HEK293 (cell line): ENCODE results near the gene ELAVL1.

Source experiments
- BCL11A ChIP-seq: fragments of 450-650 bp; formaldehyde crosslinking; IDR thresholded peaks from 2 replicates; pipeline ENCODE4 v1.5.1; 2016; ENCODE audit warnings: low read depth, missing biosample characterization, missing genetic modification characterization
- CTCF ChIP-seq: fragments of 450-650 bp; formaldehyde crosslinking; IDR thresholded peaks from 2 replicates; pipeline ENCODE4 v1.5.1; 2016; ENCODE audit warnings: missing biosample characterization, missing genetic modification characterization
- GLI4 ChIP-seq: fragments of 450-650 bp; formaldehyde crosslinking; IDR thresholded peaks from 2 replicates; pipeline ENCODE4 v1.5.1; 2016; ENCODE audit warnings: missing biosample characterization, missing genetic modification characterization
- GLIS2 ChIP-seq: fragments of 450-650 bp; formaldehyde crosslinking; IDR thresholded peaks from 2 replicates; pipeline ENCODE4 v1.5.1; 2016; ENCODE audit warnings: missing biosample characterization, missing genetic modification characterization
- HOXA7 ChIP-seq: sonication (generic); formaldehyde crosslinking; IDR thresholded peaks from 2 replicates; pipeline ENCODE4 v1.8.1; 2022; ENCODE audit warnings: missing genetic modification reagents, borderline replicate concordance
- KLF10 ChIP-seq: fragments of 450-650 bp; IDR thresholded peaks from 2 replicates; pipeline ENCODE4 v1.5.1; 2018; ENCODE audit warnings: missing biosample characterization, mild to moderate bottlenecking, missing genetic modification characterization
- KLF8 ChIP-seq: fragments of 450-650 bp; formaldehyde crosslinking; IDR thresholded peaks from 2 replicates; pipeline ENCODE4 v1.5.1; 2016; ENCODE audit warnings: missing biosample characterization, missing genetic modification characterization
- MEIS1 ChIP-seq: sonication (generic); formaldehyde crosslinking; IDR thresholded peaks from 2 replicates; pipeline ENCODE4 v1.8.1; 2022; ENCODE audit warnings: missing genetic modification reagents, mild to moderate bottlenecking, borderline replicate concordance
- PRDM10 ChIP-seq: fragments of 450-650 bp; formaldehyde crosslinking; IDR thresholded peaks from 2 replicates; pipeline ENCODE4 v1.5.1; 2016; ENCODE audit warnings: missing biosample characterization, missing genetic modification characterization
- PRDM2 ChIP-seq: fragments of 450-650 bp; formaldehyde crosslinking; IDR thresholded peaks from 2 replicates; pipeline ENCODE4 v1.5.1; 2016; ENCODE audit warnings: missing biosample characterization, missing genetic modification characterization, borderline replicate concordance
- SCRT1 ChIP-seq: fragments of 450-650 bp; formaldehyde crosslinking; IDR thresholded peaks from 2 replicates; pipeline ENCODE4 v1.5.1; 2016; ENCODE audit warnings: missing biosample characterization, missing genetic modification characterization, borderline replicate concordance
- SP3 ChIP-seq: fragments of 450-650 bp; formaldehyde crosslinking; IDR thresholded peaks from 2 replicates; pipeline ENCODE4 v1.5.1; 2016; ENCODE audit warnings: missing biosample characterization, missing genetic modification characterization
- SP7 ChIP-seq: fragments of 450-650 bp; formaldehyde crosslinking; IDR thresholded peaks from 2 replicates; pipeline ENCODE4 v1.5.1; 2016; ENCODE audit warnings: missing biosample characterization, missing genetic modification characterization
- ZBTB48 ChIP-seq: fragments of 450-650 bp; formaldehyde crosslinking; IDR thresholded peaks from 2 replicates; pipeline ENCODE4 v1.5.1; 2016; ENCODE audit warnings: missing biosample characterization, missing genetic modification characterization
- ZFP37 ChIP-seq: fragments of 450-650 bp; formaldehyde crosslinking; IDR thresholded peaks from 2 replicates; pipeline ENCODE4 v1.5.1; 2016; ENCODE audit warnings: missing biosample characterization, missing genetic modification characterization
- ZNF140 ChIP-seq: fragments of 450-650 bp; formaldehyde crosslinking; IDR thresholded peaks from 2 replicates; pipeline ENCODE4 v1.5.1; 2016; ENCODE audit warnings: missing biosample characterization, missing genetic modification characterization
- ZNF26 ChIP-seq: fragments of 450-650 bp; formaldehyde crosslinking; IDR thresholded peaks from 2 replicates; pipeline ENCODE4 v1.5.1; 2016; ENCODE audit warnings: missing biosample characterization, missing genetic modification characterization
- ZNF510 ChIP-seq: fragments of 450-650 bp; formaldehyde crosslinking; IDR thresholded peaks from 2 replicates; pipeline ENCODE4 v1.5.1; 2018; ENCODE audit warnings: mild to moderate bottlenecking, missing genetic modification characterization, missing biosample characterization; ENCODE audit not compliant: insufficient replicate concordance
- ZNF670 ChIP-seq: fragments of 450-650 bp; formaldehyde crosslinking; IDR thresholded peaks from 2 replicates; pipeline ENCODE4 v1.5.1; 2016; ENCODE audit warnings: missing biosample characterization, missing genetic modification characterization, low read depth
- ZNF776 ChIP-seq: fragments of 450-650 bp; formaldehyde crosslinking; IDR thresholded peaks from 2 replicates; pipeline ENCODE4 v1.5.0; 2017; ENCODE audit warnings: missing biosample characterization, missing genetic modification characterization, borderline replicate concordance
- ZSCAN30 ChIP-seq: fragments of 450-650 bp; IDR thresholded peaks from 2 replicates; pipeline ENCODE4 v1.5.1; 2018; ENCODE audit warnings: missing biosample characterization, mild to moderate bottlenecking, missing genetic modification characterization, moderate library complexity
- TF ChIP-seq, protein P1 (sequence below): fragments of 450-650 bp; formaldehyde crosslinking; IDR thresholded peaks from 2 replicates; pipeline ENCODE4 v1.5.1; 2016; ENCODE audit warnings: missing biosample characterization, missing genetic modification characterization

The ELAVL1 gene

GRCh38 chr19:7919610-7920518, 85.6 kb downstream of the ELAVL1 start, which contains the start of gene SNAPC2 (continued):
- TF ChIP-seq ZFP37 (tag by site-specific recombination): no peak
- TF ChIP-seq ZNF670: no peak
- peak; percentile 81 for TF ChIP-seq KLF8 (tag by site-specific recombination)
- TF ChIP-seq HOXA7 (CRISPR knock-in tag): no peak
- no peak for TF ChIP-seq ZBTB48
- TF ChIP-seq MEIS1 (CRISPR knock-in tag): no peak
- TF ChIP-seq PRDM2: no peak
- TF ChIP-seq GLIS2 (tag by site-specific recombination): peak; percentile 55
- TF ChIP-seq PRDM10 (tag by site-specific recombination): no peak
- TF ChIP-seq SP7 (tag by site-specific recombination): peak; percentile 66
- TF ChIP-seq CTCF: no peak
- no peak for TF ChIP-seq ZNF510
- no peak for TF ChIP-seq ZNF26
- peak; percentile 92 for TF ChIP-seq SP3
- TF ChIP-seq ZNF140 (tag by site-specific recombination): no peak
- TF ChIP-seq SCRT1 (tag by site-specific recombination): no peak
- no peak for TF ChIP-seq GLI4 (tag by site-specific recombination)
- no peak for TF ChIP-seq ZNF776 (tag by site-specific recombination)
- TF ChIP-seq ZSCAN30 (tag by site-specific recombination): no peak
- 0 out of 2 replicates have a peak, but pooled peaks have one; percentile 13 for TF ChIP-seq BCL11A (tag by site-specific recombination)
- TF ChIP-seq, protein P1, sequence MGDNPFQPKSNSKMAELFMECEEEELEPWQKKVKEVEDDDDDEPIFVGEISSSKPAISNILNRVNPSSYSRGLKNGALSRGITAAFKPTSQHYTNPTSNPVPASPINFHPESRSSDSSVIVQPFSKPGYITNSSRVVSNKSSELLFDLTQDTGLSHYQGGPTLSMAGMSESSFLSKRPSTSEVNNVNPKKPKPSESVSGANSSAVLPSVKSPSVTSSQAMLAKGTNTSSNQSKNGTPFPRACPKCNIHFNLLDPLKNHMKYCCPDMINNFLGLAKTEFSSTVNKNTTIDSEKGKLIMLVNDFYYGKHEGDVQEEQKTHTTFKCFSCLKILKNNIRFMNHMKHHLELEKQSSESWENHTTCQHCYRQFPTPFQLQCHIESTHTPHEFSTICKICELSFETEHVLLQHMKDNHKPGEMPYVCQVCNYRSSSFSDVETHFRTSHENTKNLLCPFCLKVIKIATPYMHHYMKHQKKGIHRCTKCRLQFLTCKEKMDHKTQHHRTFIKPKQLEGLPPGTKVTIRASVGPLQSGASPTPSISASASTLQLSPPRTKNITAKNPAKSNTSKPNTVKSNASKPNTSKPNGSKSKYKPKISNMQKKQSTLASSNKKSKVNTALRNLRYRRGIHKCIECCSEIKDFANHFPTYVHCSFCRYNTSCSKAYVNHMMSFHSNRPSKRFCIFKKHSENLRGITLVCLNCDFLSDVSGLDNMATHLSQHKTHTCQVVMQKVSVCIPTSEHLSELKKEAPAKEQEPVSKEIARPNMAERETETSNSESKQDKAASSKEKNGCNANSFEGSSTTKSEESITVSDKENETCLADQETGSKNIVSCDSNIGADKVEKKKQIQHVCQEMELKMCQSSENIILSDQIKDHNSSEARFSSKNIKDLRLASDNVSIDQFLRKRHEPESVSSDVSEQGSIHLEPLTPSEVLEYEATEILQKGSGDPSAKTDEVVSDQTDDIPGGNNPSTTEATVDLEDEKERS (tag by site-specific recombination): no peak
- peak; percentile 89 for TF ChIP-seq KLF10
